ENCODE results near the gene ADAMTS12.
"Not testable (repeated sequence)": the region's sequence is repeated elsewhere in the genome, so short reads cannot be mapped to it uniquely, and the experiment has no call there.

ADAMTS12 gene

GRCh38 chr5:33891788-33892619 lies at the start of gene ADAMTS12:
ADAMTS12 (minus strand) TSS chr5:33891990; CDS start chr5:33891856, 134 bp downstream.
- DNase-seq (ENCODE audit: low read depth, low spot score): peak; percentile 30

- no peak for DNase-seq (ENCODE audit: low read depth, low spot score)
Observed at GRCh38 chr5:33941090-33941489, 49.3 kb upstream of the ADAMTS12 start.

DNA sequence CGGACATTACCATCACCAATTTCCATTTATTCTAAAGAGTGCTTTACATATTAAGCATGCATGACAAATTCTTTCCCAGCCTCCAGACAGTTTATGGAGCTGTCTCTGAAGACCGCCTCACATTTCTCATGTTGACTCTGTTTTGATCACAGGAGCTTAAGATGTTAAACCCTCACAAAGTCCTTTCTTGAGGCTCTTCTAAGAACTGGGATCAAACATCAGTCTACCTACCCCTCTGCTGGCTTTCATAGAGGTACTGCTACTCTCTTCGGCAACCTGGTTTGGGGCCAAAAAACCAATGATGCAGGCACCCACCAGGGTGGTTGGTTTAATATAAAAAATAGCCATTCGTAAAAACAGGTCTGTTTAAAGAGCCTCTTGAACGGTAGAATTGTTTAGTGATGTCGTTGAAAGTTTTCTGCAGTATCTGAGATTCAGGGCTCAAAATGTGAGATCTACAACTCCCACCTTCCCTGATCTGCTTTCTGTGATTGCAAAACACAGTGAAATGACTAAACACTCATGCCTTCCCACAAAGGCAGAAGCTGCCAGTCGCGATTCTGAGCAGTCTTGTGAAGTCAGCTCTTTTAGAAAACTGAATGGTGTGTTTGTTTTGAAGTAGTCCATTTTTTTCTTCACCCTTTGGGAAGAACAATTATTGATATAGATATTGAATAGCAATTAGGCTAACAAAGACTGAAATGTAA lies 47.9 kb upstream of the ADAMTS12 start:
- no peak for DNase-seq (ENCODE audit: low read depth, low spot score)

GRCh38 chr5:33938881-33939280 lies 47.1 kb upstream of the ADAMTS12 start:
- no peak for DNase-seq (ENCODE audit: low read depth, low spot score)

- DNase-seq (ENCODE audit: low read depth, low spot score): no peak
Observed at GRCh38 chr5:33938507-33938796, 46.7 kb upstream of the ADAMTS12 start.

GRCh38 chr5:33937707-33938506 lies 46.1 kb upstream of the ADAMTS12 start:
- no peak for DNase-seq (ENCODE audit: low read depth, low spot score)

- no peak for DNase-seq (ENCODE audit: low read depth, low spot score)
Observed at GRCh38 chr5:33937017-33937706, 45.4 kb upstream of the ADAMTS12 start.

DNA sequence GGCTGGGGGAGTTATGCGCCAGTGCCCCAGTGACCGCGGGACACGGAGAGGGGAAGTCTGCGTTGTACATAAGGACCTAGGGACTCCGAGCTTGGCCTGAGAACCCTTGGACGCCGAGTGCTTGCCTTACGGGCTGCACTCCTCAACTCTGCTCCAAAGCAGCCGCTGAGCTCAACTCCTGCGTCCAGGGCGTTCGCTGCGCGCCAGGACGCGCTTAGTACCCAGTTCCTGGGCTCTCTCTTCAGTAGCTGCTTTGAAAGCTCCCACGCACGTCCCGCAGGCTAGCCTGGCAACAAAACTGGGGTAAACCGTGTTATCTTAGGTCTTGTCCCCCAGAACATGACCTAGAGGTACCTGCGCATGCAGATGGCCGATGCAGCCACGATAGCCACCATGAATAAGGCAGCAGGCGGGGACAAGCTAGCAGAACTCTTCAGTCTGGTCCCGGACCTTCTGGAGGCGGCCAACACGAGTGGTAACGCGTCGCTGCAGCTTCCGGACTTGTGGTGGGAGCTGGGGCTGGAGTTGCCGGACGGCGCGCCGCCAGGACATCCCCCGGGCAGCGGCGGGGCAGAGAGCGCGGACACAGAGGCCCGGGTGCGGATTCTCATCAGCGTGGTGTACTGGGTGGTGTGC lies 44.7 kb upstream of the ADAMTS12 start, which contains the start of gene RXFP3:
RXFP3 (plus strand) TSS at position 6 of the 636 bp plus-strand sequence; CDS start at position 361, 355 bp downstream.
- no peak for DNase-seq (ENCODE audit: low read depth, low spot score)

- DNase-seq (ENCODE audit: low read depth, low spot score): no peak
Observed at GRCh38 chr5:33936004-33936380, 44.2 kb upstream of the ADAMTS12 start.

DNA sequence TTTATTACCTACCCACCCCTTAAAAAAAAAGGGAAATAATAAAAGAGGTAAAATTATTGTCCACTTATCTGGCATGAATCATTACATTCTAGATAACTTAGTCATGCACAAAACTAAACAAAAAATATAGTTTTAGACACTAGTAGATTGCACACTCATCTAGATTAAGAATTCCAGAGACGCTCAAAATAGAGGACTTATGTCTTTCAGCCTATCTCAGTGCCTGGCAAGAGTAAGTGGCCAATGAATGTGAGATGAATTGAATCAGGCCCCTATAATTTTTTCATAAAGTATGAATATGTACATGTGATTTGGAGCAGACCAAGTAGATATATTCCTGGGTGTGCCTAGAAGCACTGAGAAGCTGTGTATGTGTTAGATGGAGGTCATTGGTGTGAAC lies 42.4 kb upstream of the ADAMTS12 start:
- DNase-seq (ENCODE audit: low read depth, low spot score): no peak

DNA sequence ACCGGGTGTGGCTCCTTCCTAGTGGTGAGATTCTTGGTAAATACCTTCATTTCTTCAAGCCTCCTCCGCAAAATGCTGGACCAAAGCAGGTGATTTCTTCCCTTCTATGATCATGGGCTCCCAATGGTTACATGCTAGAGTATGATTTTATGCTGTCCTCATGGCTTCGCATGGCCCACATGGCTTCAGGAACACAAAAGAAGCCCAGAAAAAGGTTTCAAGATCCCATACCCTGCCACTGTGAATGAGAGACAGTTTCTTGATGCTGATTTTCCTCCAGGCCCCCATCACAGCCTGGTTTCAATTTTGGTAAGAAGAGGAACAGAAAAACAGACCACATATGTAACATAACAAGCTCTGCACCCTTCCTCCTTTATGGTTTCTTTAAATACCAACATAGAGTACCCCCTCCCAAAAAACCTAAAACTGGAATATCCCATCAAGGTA lies 42.0 kb upstream of the ADAMTS12 start:
- no peak for DNase-seq (ENCODE audit: low read depth, low spot score)

- DNase-seq (ENCODE audit: low read depth, low spot score): no peak
Observed at GRCh38 chr5:33931136-33931535, 39.3 kb upstream of the ADAMTS12 start.

- DNase-seq (ENCODE audit: low read depth, low spot score): no peak
Observed at GRCh38 chr5:33929925-33930690, 38.3 kb upstream of the ADAMTS12 start.

- no peak for DNase-seq (ENCODE audit: low read depth, low spot score)
Observed at GRCh38 chr5:33928283-33928682, 36.5 kb upstream of the ADAMTS12 start.

GRCh38 chr5:33927685-33928084 lies 35.9 kb upstream of the ADAMTS12 start:
- no peak for DNase-seq (ENCODE audit: low read depth, low spot score)

GRCh38 chr5:33925278-33925677 lies 33.5 kb upstream of the ADAMTS12 start:
- no peak for DNase-seq (ENCODE audit: low read depth, low spot score)

DNA sequence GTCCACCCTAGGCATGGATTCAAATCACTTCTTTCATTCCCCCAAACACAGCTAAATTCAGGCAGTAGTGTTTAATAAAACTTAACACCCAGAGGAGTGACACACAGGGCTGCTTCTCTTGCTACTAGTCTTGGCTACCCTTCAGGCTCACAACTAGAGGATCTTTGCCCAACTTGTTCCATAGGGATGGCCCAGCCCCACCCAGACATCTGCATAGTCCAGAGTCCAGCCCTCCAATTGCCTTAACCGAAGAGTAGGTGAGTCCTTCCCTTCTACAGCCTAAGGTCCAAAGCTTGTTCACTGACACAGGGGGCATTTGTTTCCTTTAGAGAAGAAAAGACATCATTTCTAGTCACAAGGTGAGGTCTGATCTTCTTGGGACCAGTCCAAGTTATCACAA lies 29.2 kb upstream of the ADAMTS12 start:
- DNase-seq (ENCODE audit: low read depth, low spot score): no peak

DNA sequence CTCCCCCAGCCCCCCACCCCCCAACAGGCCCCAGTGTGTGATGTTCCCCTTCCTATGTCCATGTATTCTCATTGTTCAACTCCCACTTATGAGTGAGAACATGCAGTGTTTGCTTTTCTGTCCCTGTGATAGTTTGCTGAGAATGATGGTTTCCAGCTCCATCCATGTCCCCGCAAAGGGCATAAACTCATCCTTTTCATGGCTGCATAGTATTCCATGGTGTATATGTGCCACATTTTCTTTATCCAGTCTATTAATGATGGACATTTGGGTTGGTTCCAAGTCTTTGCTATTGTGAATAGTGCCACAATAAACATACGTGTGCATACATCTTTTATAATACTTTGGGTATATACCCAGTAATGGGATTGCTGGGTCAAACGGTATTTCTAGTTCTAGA lies 23.1 kb upstream of the ADAMTS12 start:
- DNase-seq (ENCODE audit: low read depth, low spot score): not testable (repeated sequence)

GRCh38 chr5:33906248-33906647 lies 14.5 kb upstream of the ADAMTS12 start:
- not testable (repeated sequence) for DNase-seq (ENCODE audit: low read depth, low spot score)

- DNase-seq (ENCODE audit: low read depth, low spot score): no peak
Observed at GRCh38 chr5:33905381-33905780, 13.6 kb upstream of the ADAMTS12 start.

All from iPS DF 19.7 (cell line).